K562 (cell line): ENCODE results near the gene DHDDS. TPM values are rescaled to one million over a fixed set of nuclear protein-coding genes. Genes with fewer than 3 reads are reported as not detected.

Experiments used
- DPF2 ChIP-seq: fragments of 450-650 bp; IDR thresholded peaks from 2 replicates; pipeline ENCODE4 v1.6.1; 2016
- HDAC8 ChIP-seq: fragments of 450-650 bp; IDR thresholded peaks from 2 replicates; pipeline ENCODE4 v1.6.1; 2016; ENCODE audit warnings: mild to moderate bottlenecking, missing genetic modification characterization, moderate library complexity, missing compliant biosample characterization
- ILF3 ChIP-seq: fragments of 450-650 bp; IDR thresholded peaks from 2 replicates; pipeline ENCODE4 v1.6.1; 2018; ENCODE audit warnings: antibody characterized with exemption, mild to moderate bottlenecking, moderate library complexity, borderline replicate concordance
- LARP7 ChIP-seq: fragments of 450-650 bp; IDR thresholded peaks from 2 replicates; pipeline ENCODE4 v1.6.1; 2016
- MEF2A ChIP-seq: IDR thresholded peaks from 2 replicates; pipeline ENCODE4 v1.6.1; 2011; ENCODE audit warnings: low read depth, mild to moderate bottlenecking, low read length, moderate library complexity; ENCODE audit not compliant: control insufficient read depth
- MIER1 ChIP-seq: fragments of 450-650 bp; IDR thresholded peaks from 2 replicates; pipeline ENCODE4 v1.6.1; 2016; ENCODE audit warnings: antibody characterized with exemption, mild to moderate bottlenecking, low read depth
- PBX2 ChIP-seq, 2 experiments: IDR thresholded peaks in 1 of 2; conservative IDR thresholded peaks in 1 of 2; 2 replicates each; pipeline ENCODE4 v1.6.1; 2016; ENCODE audit warnings: low read depth in 2 of 2, mild to moderate bottlenecking in 1 of 2, missing compliant biosample characterization in 1 of 2, missing genetic modification characterization in 1 of 2, moderate library complexity in 1 of 2
- PCBP2 ChIP-seq: fragments of 200-400 bp; formaldehyde crosslinking; IDR thresholded peaks from 2 replicates; pipeline ENCODE4 v1.6.1; 2018; ENCODE audit warnings: low read length, low read depth, mild to moderate bottlenecking, moderate library complexity; ENCODE audit not compliant: poor library complexity, severe bottlenecking
- POLR3A ChIP-seq: IDR thresholded peaks from 2 replicates; pipeline ENCODE4 v1.6.1; 2011; ENCODE audit warnings: borderline replicate concordance, mild to moderate bottlenecking, moderate library complexity; ENCODE audit not compliant: insufficient read length, insufficient read depth; ENCODE audit errors: extremely low read depth
- RBM14 ChIP-seq: fragments of 200-400 bp; formaldehyde crosslinking; IDR thresholded peaks from 2 replicates; pipeline ENCODE4 v1.6.1; 2018; ENCODE audit warnings: low read depth, mild to moderate bottlenecking, low read length, moderate library complexity, borderline replicate concordance; ENCODE audit not compliant: insufficient read depth
- SP1 ChIP-seq: sonication (generic); formaldehyde crosslinking; IDR thresholded peaks from 2 replicates; pipeline ENCODE4 v1.8.1; 2022; ENCODE audit warnings: mild to moderate bottlenecking, missing genetic modification reagents
- SUPT5H ChIP-seq: fragments of 450-650 bp; IDR thresholded peaks from 2 replicates; pipeline ENCODE4 v1.6.1; 2016
- THAP7 ChIP-seq: fragments of 250-450 bp; sonication (Bioruptor Pico); IDR thresholded peaks from 2 replicates; pipeline ENCODE4 v1.5.0; 2021
- ZNF12 ChIP-seq: sonication (generic); formaldehyde crosslinking; IDR thresholded peaks from 2 replicates; pipeline ENCODE4 v1.4.0; 2020; ENCODE audit warnings: mild to moderate bottlenecking, missing genetic modification reagents
- ZNF143 ChIP-seq: sonication (generic); formaldehyde crosslinking; IDR thresholded peaks from 2 replicates; pipeline ENCODE4 v1.9.0; 2022; ENCODE audit warnings: mild to moderate bottlenecking, missing genetic modification reagents
- ZNF175 ChIP-seq: fragments of 200-800 bp; sonication (Bioruptor generic); IDR thresholded peaks from 2 replicates; pipeline ENCODE4 v1.6.1; 2016; ENCODE audit warnings: low read depth, mild to moderate bottlenecking, missing genetic modification characterization, missing compliant biosample characterization
- ZNF232 ChIP-seq: sonication (generic); formaldehyde crosslinking; IDR thresholded peaks from 2 replicates; pipeline ENCODE4 v1.8.0; 2022; ENCODE audit warnings: mild to moderate bottlenecking, missing genetic modification reagents
- ZNF239 ChIP-seq: fragments of 250-450 bp; sonication (Bioruptor Pico); IDR thresholded peaks from 2 replicates; pipeline ENCODE4 v1.4.0; 2020; ENCODE audit warnings: mild to moderate bottlenecking
- ZNF398 ChIP-seq: fragments of 250-450 bp; sonication (Bioruptor Pico); IDR thresholded peaks from 2 replicates; pipeline ENCODE4 v1.8.0; 2021; ENCODE audit warnings: moderate library complexity, mild to moderate bottlenecking, inconsistent platforms
- ZNF592 ChIP-seq: fragments of 450-650 bp; IDR thresholded peaks from 2 replicates; pipeline ENCODE4 v1.6.1; 2017; ENCODE audit warnings: antibody characterized with exemption, mild to moderate bottlenecking
- polyA plus RNA-seq, 8 experiments: library from polyadenylated mRNA; depleted of rRNA in 4 of 8; stranded (reverse) in 5 of 8; unstranded in 3 of 8; fragments of >200 nt; fragmentation: Nextera tagmentation in 2 of 8; fragmentation: Illumina TruSeq in 1 of 8; extraction: Ambion mirVana in 2 of 8; extraction: Trizol in 1 of 8; gene quantifications; 2 replicates each; pipeline versions ENCODE4 v1.2.1 to v1.2.3, GENCODE V29; 2011 to 2014; ENCODE audit warnings: inconsistent platforms in 1 of 8, missing spikeins in 1 of 8
- total RNA-seq, 7 experiments: library from RNA; depleted of rRNA in 6 of 7; stranded (reverse); fragments of >200 nt in 6 of 7; fragmentation: Illumina TruSeq in 2 of 7; extraction: Trizol in 2 of 7; gene quantifications; 2 replicates each; pipeline versions ENCODE4 v1.2.1 to v1.2.3, GENCODE V29; 2011 to 2021; ENCODE audit warnings: low replicate concordance in 1 of 7

Gene DHDDS
- total and polyA plus RNA-seq, 9 of the 15 experiments (the other 6 are each of a cell fraction or from before 2014, with no cell fraction given): 33.3 to 55.0 (median 44.3) TPM

GRCh38 chr1:26387447-26387846 is 44.7 kb upstream of the DHDDS start (continued):
- TF ChIP-seq ZNF239 (CRISPR knock-in tag): no peak
- TF ChIP-seq ZNF232 (CRISPR knock-in tag): no peak
- no peak for TF ChIP-seq HDAC8 (tag)
- no peak for TF ChIP-seq THAP7 (CRISPR knock-in tag)
- no peak for TF ChIP-seq ZNF12 (CRISPR knock-in tag)
- TF ChIP-seq RBM14: no peak
- no peak for TF ChIP-seq ZNF592
- no peak for TF ChIP-seq LARP7
- no peak for TF ChIP-seq PCBP2
- TF ChIP-seq MIER1: no peak
- TF ChIP-seq ZNF143: peak; percentile 48; the same call in 1 of the 2 replicates
- no peak for TF ChIP-seq SUPT5H
- no peak for TF ChIP-seq SP1
- no peak for TF ChIP-seq POLR3A
- no peak for TF ChIP-seq ILF3
- TF ChIP-seq PBX2 (CRISPR knock-in tag; IDR thresholded peaks at IDR 0.05; ENCODE audit: low read depth): no peak
- TF ChIP-seq PBX2 (tag; conservative IDR thresholded peaks at IDR 0.05; ENCODE audit: low read depth): no peak
- TF ChIP-seq ZNF398 (CRISPR knock-in tag): no peak
- TF ChIP-seq MEF2A: no peak
- TF ChIP-seq ZNF175 (CRISPR knock-in tag): no peak
- peak; percentile 93 for TF ChIP-seq DPF2
